ENCODE results near the gene FGF1. TPM values are rescaled to one million over a fixed set of nuclear protein-coding genes. Genes with fewer than 3 reads are reported as not detected.
A peak's percentile ranks its signal among the peaks of the same experiment; 100 is the strongest.
"Not testable (repeated sequence)": the region's sequence is repeated elsewhere in the genome, so short reads cannot be mapped to it uniquely, and the experiment has no call there.

Gene FGF1
- total RNA-seq, 2 experiments from 2014 or later = not detected

GRCh38 chr5:142652563-142652962, 33.3 kb downstream of the FGF1 start:
- H3K4me1 Mint-ChIP-seq (ENCODE audit: low read depth) = no peaks in the 10 kb centered on the region
- no peaks in the 10 kb centered on the region for H3K36me3 Mint-ChIP-seq (ENCODE audit: low read depth)
- peaks cover 17% of the 10 kb centered on the region for H3K27me3 Mint-ChIP-seq (ENCODE audit: low read depth)
- no peak overlapping the region for H3K4me3 Mint-ChIP-seq
- H3K9me3 Mint-ChIP-seq (ENCODE audit: insufficient read depth) = no peaks in the 10 kb centered on the region
- no peak for DNase-seq
- POLR2A ChIA-PET = no interaction called here
- ATAC-seq = no peak
- no peak overlapping the region for H3K27ac Mint-ChIP-seq
- CTCF ChIA-PET = interaction anchor here (4.1 kb wide), 1 partner anchor 45 kb away, joined by 86 read pairs; no protein-coding TSS in a partner anchor

- DNase-seq (no peak), ATAC-seq (no peak)
- ChIA-PET POLR2A (no interaction called here), CTCF (interaction anchor here (1.4 kb wide), 1 partner anchor 62 kb away, joined by 4 read pairs; no protein-coding TSS in a partner anchor)
- Mint-ChIP-seq H3K27ac (no peak overlapping the region), H3K36me3 (ENCODE audit: low read depth) (no peaks in the 10 kb centered on the region), H3K9me3 (ENCODE audit: insufficient read depth) (no peaks in the 10 kb centered on the region), H3K4me1 (ENCODE audit: low read depth) (no peaks in the 10 kb centered on the region), H3K27me3 (ENCODE audit: low read depth) (peaks cover 13% of the 10 kb centered on the region), H3K4me3 (no peak overlapping the region)
Observed at GRCh38 chr5:142650881-142651280, 35.0 kb downstream of the FGF1 start.

- Mint-ChIP-seq H3K27me3 (ENCODE audit: low read depth) (peaks cover 11% of the 10 kb centered on the region), H3K36me3 (ENCODE audit: low read depth) (no peaks in the 10 kb centered on the region), H3K4me1 (ENCODE audit: low read depth) (no peaks in the 10 kb centered on the region), H3K9me3 (ENCODE audit: insufficient read depth) (no peaks in the 10 kb centered on the region), H3K4me3 (no peak overlapping the region), H3K27ac (no peak overlapping the region)
- no peak for DNase-seq
- ChIA-PET CTCF (interaction anchor here (1.4 kb wide), 1 partner anchor 63 kb away, joined by 4 read pairs; no protein-coding TSS in a partner anchor), POLR2A (no interaction called here)
- no peak for ATAC-seq
Observed at GRCh38 chr5:142650060-142650459, 35.8 kb downstream of the FGF1 start.

DNA sequence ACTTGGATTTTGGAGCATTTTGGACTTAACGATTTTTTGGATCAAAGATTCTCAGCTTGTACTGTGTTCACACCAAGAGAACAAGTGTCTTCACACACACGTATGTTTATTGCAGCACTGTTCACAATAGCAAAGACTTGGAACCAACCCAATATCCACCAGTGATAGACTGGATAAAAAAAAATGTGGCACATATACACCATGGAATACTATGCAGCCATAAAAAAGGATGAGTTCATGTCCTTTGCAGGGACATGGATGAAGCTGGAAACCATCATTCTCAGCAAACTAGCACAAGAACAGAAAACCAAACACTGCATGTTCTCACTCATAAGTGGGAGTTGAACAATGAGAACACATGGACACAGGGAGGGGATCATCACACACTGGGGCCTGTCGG, 37.8 kb downstream of the FGF1 start:
- H3K4me1 Mint-ChIP-seq (ENCODE audit: low read depth); H3K27ac Mint-ChIP-seq; H3K36me3 Mint-ChIP-seq (ENCODE audit: low read depth); DNase-seq; CTCF ChIA-PET; ATAC-seq; POLR2A ChIA-PET; H3K9me3 Mint-ChIP-seq (ENCODE audit: insufficient read depth); H3K4me3 Mint-ChIP-seq: not testable (repeated sequence)
- H3K27me3 Mint-ChIP-seq (ENCODE audit: low read depth) = peaks cover 15% of the 10 kb centered on the region

DNA sequence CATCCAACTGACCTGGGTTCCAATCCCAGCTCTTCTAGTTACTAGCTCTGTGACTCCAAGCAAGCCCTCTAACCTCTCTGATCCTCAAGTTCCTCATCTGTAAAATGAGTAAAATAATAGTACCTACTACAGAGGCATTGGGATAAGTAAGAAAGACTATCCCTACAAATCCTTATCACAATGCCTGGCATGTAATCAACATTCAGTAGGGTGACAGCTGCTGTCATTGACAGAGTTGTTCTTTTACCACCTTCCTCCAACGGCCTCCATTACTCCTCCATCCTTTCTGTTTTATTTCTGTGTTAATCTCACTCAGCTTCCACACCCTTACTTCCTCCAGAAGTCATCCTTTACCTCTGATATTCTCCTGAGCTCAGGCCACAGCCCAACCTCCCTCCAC, 40.4 kb downstream of the FGF1 start:
- ChIA-PET POLR2A (no interaction called here), CTCF (interaction anchor here (3.0 kb wide), 1 partner anchor 10 kb away, joined by 25 read pairs; no protein-coding TSS in a partner anchor)
- DNase-seq (no peak), ATAC-seq (no peak)
- Mint-ChIP-seq H3K4me1 (ENCODE audit: low read depth) (peaks cover 5% of the 10 kb centered on the region), H3K27me3 (ENCODE audit: low read depth) (peaks cover 24% of the 10 kb centered on the region), H3K36me3 (ENCODE audit: low read depth) (no peaks in the 10 kb centered on the region), H3K9me3 (ENCODE audit: insufficient read depth) (no peaks in the 10 kb centered on the region), H3K4me3 (no peak overlapping the region), H3K27ac (no peak overlapping the region)

DNA sequence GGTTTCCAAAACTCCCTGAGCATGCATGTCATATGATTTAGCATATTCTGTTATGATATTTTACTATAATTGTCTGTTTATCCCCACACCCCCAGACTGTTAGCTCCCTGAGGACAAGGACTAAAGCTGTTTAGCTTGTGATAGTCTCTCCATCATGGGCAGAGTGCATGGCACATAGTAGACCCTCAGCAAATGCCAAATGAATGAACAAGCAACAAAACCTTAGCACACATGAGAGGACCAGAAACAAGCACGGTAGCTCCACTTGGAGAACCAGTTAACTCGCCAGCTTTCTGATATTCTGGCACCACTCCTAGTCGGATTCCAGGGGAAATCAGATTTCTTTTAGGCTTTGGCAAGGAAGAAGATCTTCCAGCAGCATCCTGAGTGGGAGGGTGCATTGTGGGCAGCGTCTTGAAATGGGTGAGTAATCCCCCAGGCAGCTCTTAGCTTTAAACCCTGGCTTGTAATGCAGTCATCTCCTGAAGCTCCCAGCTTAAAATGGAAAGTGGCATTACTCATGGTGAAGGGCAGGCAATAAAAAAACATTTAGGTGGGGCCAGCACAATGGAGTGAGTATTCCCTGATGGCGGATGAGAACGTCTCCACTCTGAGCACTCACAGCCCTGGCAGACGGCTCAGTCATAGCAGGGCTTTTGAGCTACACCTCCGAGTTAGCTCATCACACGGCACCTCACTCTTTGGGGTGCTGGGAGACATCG, 41.1 kb downstream of the FGF1 start:
- Mint-ChIP-seq H3K4me3 (no peak overlapping the region), H3K27ac (no peak overlapping the region), H3K4me1 (ENCODE audit: low read depth) (peaks cover 6% of the 10 kb centered on the region), H3K9me3 (ENCODE audit: insufficient read depth) (no peaks in the 10 kb centered on the region), H3K27me3 (ENCODE audit: low read depth) (peaks cover 23% of the 10 kb centered on the region), H3K36me3 (ENCODE audit: low read depth) (no peaks in the 10 kb centered on the region)
- POLR2A ChIA-PET = no interaction called here
- CTCF ChIA-PET = interaction anchor here (0.7 to 3.0 kb wide), 5 partner anchors 11 to 71 kb away, joined by 3 to 25 read pairs (median 7); no protein-coding TSS in a partner anchor
- ATAC-seq = no peak
- DNase-seq = no peak

DNA sequence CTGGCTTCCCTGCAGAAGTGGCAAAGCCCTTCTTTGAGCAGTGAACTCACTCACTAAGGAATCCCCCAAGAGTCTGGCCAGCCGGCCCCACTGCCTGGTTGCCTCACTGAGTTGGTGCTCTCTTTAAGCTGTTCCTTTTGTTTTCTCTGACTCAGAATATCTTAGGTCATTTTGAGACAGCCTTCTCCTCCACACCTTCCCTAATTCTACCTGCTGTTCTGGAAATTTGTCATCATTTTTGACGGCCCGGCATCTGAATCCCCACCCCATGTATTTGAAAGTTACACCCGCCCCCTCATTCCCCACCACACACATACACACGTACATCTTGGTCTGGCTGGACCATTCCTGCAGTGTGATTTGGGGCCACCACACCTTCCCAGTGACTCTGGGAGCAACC, 41.8 kb downstream of the FGF1 start:
- POLR2A ChIA-PET = no interaction called here
- H3K4me1 Mint-ChIP-seq (ENCODE audit: low read depth) = peaks cover 6% of the 10 kb centered on the region
- no peak for ATAC-seq

GRCh38 chr5:142643634-142644033, 42.3 kb downstream of the FGF1 start:
- Mint-ChIP-seq H3K9me3 (ENCODE audit: insufficient read depth) (no peaks in the 10 kb centered on the region), H3K36me3 (ENCODE audit: low read depth) (no peaks in the 10 kb centered on the region), H3K27me3 (ENCODE audit: low read depth) (peaks cover 27% of the 10 kb centered on the region), H3K4me1 (ENCODE audit: low read depth) (peaks cover 6% of the 10 kb centered on the region), H3K4me3 (no peak overlapping the region), H3K27ac (no peak overlapping the region)
- ChIA-PET CTCF (interaction anchor here (1.1 to 3.0 kb wide), 3 partner anchors 12 to 245 kb away, joined by 3 to 25 read pairs (median 11); no protein-coding TSS in a partner anchor), POLR2A (no interaction called here)
- no peak for DNase-seq
- no peak for ATAC-seq

More for the DNA sequence above, 41.8 kb downstream of the FGF1 start:
- CTCF ChIA-PET = interaction anchor here (0.7 to 3.0 kb wide), 6 partner anchors 11 to 245 kb away, joined by 3 to 25 read pairs (median 5); no protein-coding TSS in a partner anchor
- Mint-ChIP-seq H3K9me3 (ENCODE audit: insufficient read depth) (no peaks in the 10 kb centered on the region), H3K27me3 (ENCODE audit: low read depth) (peaks cover 27% of the 10 kb centered on the region), H3K4me3 (no peak overlapping the region), H3K36me3 (ENCODE audit: low read depth) (no peaks in the 10 kb centered on the region), H3K27ac (no peak overlapping the region)
- no peak for DNase-seq

DNA sequence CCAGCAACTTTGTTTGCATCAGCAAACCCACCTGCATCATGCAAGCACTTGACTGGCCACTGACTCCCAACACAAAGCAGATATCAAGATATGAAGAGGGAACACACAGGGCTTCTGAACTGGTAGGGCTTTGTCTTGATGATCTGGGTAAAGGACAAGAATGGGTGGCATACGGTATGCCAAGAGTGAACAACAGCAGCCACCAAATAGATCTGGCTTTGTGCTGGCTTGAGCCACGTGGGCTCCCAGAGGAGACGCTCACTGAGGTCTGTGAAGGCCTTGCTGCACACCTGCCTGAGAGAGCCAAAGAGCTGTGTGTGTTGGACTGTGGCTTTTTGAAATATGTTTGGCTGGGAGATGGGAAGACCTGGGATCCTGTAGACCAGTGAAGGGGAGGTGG, 43.5 kb downstream of the FGF1 start:
- CTCF ChIA-PET = interaction anchor here (1.7 to 2.9 kb wide), 2 partner anchors 13 to 70 kb away, joined by 7 to 11 read pairs; no protein-coding TSS in a partner anchor
- H3K4me1 Mint-ChIP-seq (ENCODE audit: low read depth) = peaks cover 6% of the 10 kb centered on the region
- no peak for DNase-seq
- H3K4me3 Mint-ChIP-seq = no peak overlapping the region
- H3K36me3 Mint-ChIP-seq (ENCODE audit: low read depth) = no peaks in the 10 kb centered on the region
- no peaks in the 10 kb centered on the region for H3K9me3 Mint-ChIP-seq (ENCODE audit: insufficient read depth)
- ATAC-seq = no peak
- no peak overlapping the region for H3K27ac Mint-ChIP-seq
- POLR2A ChIA-PET = no interaction called here
- H3K27me3 Mint-ChIP-seq (ENCODE audit: low read depth) = peaks cover 33% of the 10 kb centered on the region

DNA sequence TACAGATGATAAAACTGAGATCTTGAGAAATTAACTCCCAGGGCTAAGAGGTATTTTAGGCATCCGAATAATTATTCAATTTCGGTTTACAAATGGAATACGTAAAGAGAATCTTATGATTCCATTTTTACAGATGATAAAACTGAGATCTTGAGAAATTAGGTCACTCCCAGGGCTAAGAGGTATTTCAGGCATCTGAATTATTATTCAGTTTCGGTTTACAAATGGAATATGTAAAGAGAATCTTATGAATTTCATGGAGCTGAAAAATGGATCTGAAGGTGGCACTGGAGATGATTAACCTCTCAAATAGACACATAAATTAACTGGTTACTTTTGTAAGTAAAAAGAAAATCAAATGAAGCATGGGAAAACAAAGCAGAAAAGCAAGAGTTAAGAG, 44.2 kb downstream of the FGF1 start:
- Mint-ChIP-seq H3K9me3 (ENCODE audit: insufficient read depth) (no peaks in the 10 kb centered on the region), H3K27ac (no peak overlapping the region), H3K4me3 (no peak overlapping the region), H3K4me1 (ENCODE audit: low read depth) (peaks cover 6% of the 10 kb centered on the region), H3K27me3 (ENCODE audit: low read depth) (peaks cover 33% of the 10 kb centered on the region), H3K36me3 (ENCODE audit: low read depth) (no peaks in the 10 kb centered on the region)
- ChIA-PET CTCF (interaction anchor here (1.7 to 2.9 kb wide), 2 partner anchors 14 to 71 kb away, joined by 7 to 11 read pairs; no protein-coding TSS in a partner anchor), POLR2A (no interaction called here)
- DNase-seq (no peak), ATAC-seq (no peak)

DNA sequence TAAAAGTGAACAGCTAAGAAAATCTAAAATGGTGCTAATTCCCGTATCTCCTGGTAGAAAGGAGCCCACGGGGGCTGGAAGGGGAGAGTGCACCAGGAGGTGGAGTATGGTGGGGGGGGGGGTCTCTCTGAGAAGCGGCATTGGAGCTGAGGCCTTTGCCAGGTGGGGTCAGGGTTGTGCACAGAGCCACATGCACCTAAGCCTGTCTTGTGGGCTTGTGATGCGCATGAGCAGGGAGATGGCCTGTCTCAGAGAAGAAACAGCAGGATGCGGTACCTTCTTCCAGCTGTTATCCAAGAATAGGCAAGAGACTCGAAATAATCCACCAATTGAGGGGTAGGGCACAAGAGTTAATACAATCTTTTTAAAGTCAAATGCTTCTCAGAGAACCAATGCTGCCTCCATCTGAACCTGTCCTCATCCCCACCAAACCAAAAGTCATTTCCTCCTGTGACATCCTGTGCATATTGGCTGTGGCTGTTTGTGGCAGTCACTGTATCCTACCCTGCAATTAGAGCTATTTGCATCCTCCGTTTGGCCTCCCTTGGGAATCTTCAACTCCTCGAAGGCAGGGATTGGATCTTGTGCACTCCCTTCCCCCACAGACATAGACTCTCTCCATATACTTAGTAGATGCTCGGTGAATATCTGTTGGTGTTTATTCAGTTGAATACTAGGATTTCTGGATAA, 45.4 kb downstream of the FGF1 start:
- Mint-ChIP-seq H3K4me1 (ENCODE audit: low read depth) (peaks cover 6% of the 10 kb centered on the region), H3K9me3 (ENCODE audit: insufficient read depth) (no peaks in the 10 kb centered on the region), H3K27me3 (ENCODE audit: low read depth) (peaks cover 33% of the 10 kb centered on the region), H3K4me3 (no peak overlapping the region), H3K27ac (no peak overlapping the region), H3K36me3 (ENCODE audit: low read depth) (no peaks in the 10 kb centered on the region)
- ATAC-seq (peak; percentile 44), DNase-seq (peak; percentile 25)
- ChIA-PET POLR2A (no interaction called here), CTCF (interaction anchor here (0.6 to 1.7 kb wide), 3 partner anchors 15 to 1184 kb away, joined by 3 to 7 read pairs (median 4); no protein-coding TSS in a partner anchor)

DNA sequence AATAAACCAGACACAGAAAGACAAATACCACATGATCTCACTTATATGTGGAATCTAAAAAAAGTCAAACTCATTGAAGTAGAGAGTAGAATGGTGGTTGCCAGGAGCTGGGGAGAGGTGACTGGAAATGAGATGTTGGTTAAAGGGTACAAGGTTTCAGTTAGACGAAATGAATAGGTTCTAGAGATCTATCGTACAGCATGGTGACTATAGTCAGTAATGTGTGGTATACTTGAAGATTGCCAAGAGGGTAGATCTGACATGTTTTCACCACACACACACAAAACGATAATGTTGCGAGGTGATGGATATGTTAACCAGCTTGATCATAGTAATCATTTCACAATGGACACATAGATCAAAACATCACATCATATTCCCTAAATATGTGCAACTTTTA, 46.4 kb downstream of the FGF1 start:
- no peak for ATAC-seq
- Mint-ChIP-seq H3K27me3 (ENCODE audit: low read depth) (peaks cover 30% of the 10 kb centered on the region), H3K4me1 (ENCODE audit: low read depth) (peaks cover 6% of the 10 kb centered on the region), H3K36me3 (ENCODE audit: low read depth) (no peaks in the 10 kb centered on the region), H3K4me3 (no peak overlapping the region), H3K27ac (no peak overlapping the region), H3K9me3 (ENCODE audit: insufficient read depth) (no peaks in the 10 kb centered on the region)
- no peak for DNase-seq
- ChIA-PET POLR2A (no interaction called here), CTCF (no interaction called here)
